Suprapubic skin (tissue), 4 donors: ENCODE results near the gene PGM5.

Source experiments
- EP300 ChIP-seq: sonication (generic); formaldehyde crosslinking; IDR thresholded peaks from one replicate; pipeline ENCODE4 v1.6.1; 2017; ENCODE audit warnings: antibody characterized with exemption
- POLR2A ChIP-seq, 2 donors: fragments of 450-650 bp; IDR thresholded peaks; one replicate each; pipeline ENCODE4 v1.6.1; 2017; ENCODE audit warnings: antibody characterized with exemption in 2 of 2, mild to moderate bottlenecking in 2 of 2, moderate library complexity in 2 of 2
- POLR2AphosphoS5 ChIP-seq, 3 donors: sonication (generic); formaldehyde crosslinking; IDR thresholded peaks; one replicate each; pipeline ENCODE4 v1.6.1; 2017; ENCODE audit warnings: antibody characterized with exemption in 3 of 3
- TF ChIP-seq, protein P1 (sequence below), 2 donors: fragments of 200-600 bp in 1 of 2; fragments of 450-650 bp in 1 of 2; sonication (generic) in 1 of 2; IDR thresholded peaks; one replicate each; pipeline ENCODE4 v1.5.1; 2016 to 2019; ENCODE audit warnings: antibody characterized with exemption in 2 of 2, mild to moderate bottlenecking in 1 of 2, moderate library complexity in 1 of 2

DNA sequence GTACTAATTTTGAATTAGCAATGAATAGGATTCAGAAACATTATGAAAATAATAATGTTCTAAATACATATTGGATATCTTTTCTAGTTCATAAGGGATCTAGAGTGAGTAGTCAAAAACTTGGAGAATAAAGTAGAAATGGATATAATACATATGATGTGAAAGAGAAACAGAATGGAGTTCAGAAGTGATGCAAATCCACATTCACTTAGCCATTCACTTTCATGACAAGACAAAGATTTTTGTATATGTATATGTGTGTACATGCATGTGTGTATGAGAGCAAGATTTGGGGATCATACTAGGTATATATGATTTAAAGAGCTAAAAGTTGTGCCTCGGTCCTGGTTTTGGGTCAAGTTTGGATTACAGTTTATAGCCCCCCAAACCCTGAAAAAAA lies 150.1 kb downstream of the PGM5 start:
- TF ChIP-seq, protein P1, sequence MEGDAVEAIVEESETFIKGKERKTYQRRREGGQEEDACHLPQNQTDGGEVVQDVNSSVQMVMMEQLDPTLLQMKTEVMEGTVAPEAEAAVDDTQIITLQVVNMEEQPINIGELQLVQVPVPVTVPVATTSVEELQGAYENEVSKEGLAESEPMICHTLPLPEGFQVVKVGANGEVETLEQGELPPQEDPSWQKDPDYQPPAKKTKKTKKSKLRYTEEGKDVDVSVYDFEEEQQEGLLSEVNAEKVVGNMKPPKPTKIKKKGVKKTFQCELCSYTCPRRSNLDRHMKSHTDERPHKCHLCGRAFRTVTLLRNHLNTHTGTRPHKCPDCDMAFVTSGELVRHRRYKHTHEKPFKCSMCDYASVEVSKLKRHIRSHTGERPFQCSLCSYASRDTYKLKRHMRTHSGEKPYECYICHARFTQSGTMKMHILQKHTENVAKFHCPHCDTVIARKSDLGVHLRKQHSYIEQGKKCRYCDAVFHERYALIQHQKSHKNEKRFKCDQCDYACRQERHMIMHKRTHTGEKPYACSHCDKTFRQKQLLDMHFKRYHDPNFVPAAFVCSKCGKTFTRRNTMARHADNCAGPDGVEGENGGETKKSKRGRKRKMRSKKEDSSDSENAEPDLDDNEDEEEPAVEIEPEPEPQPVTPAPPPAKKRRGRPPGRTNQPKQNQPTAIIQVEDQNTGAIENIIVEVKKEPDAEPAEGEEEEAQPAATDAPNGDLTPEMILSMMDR (IDR thresholded peaks at IDR 0.05), result no peak
- TF ChIP-seq POLR2A (IDR thresholded peaks at IDR 0.05), result no peak
- no peak for TF ChIP-seq POLR2AphosphoS5 (IDR thresholded peaks at IDR 0.05)
- TF ChIP-seq EP300, result no peak
